Nephron progenitor cell (in vitro differentiated cells): Measurements from ENCODE around the gene VLDLR.
A peak's percentile ranks its signal among the peaks of the same experiment; 100 is the strongest.

ENCODE experiments used
- DNase-seq: peaks from one replicate; pipeline ENCODE4 v3.0.0; 2021
- H3K27ac Mint-ChIP-seq: 2 replicates; pipeline ENCODE4 v1.8.0; 2021; ENCODE audit warnings: mild to moderate bottlenecking, moderate library complexity, mixed read lengths
- H3K27me3 Mint-ChIP-seq: 2 replicates; pipeline ENCODE4 v1.8.0; 2021; ENCODE audit warnings: mild to moderate bottlenecking, low read depth, mixed read lengths; ENCODE audit not compliant: poor library complexity
- H3K36me3 Mint-ChIP-seq: 2 replicates; pipeline ENCODE4 v1.8.0; 2021; ENCODE audit warnings: low read depth, mixed read lengths
- H3K4me1 Mint-ChIP-seq: 2 replicates; pipeline ENCODE4 v1.8.0; 2021; ENCODE audit warnings: mixed read lengths
- H3K4me3 Mint-ChIP-seq: 2 replicates; pipeline ENCODE4 v1.8.0; 2021; ENCODE audit warnings: mild to moderate bottlenecking, moderate library complexity, mixed read lengths
- H3K9me3 Mint-ChIP-seq: 2 replicates; pipeline ENCODE4 v1.8.0; 2021; ENCODE audit warnings: mild to moderate bottlenecking, moderate library complexity, mixed read lengths
- TF ChIP-seq, protein P1 (sequence below): fragments of 200-600 bp; sonication (generic); IDR thresholded peaks from 2 replicates; pipeline ENCODE4 v1.5.0; 2021; ENCODE audit warnings: antibody characterized with exemption

The VLDLR gene

DNA sequence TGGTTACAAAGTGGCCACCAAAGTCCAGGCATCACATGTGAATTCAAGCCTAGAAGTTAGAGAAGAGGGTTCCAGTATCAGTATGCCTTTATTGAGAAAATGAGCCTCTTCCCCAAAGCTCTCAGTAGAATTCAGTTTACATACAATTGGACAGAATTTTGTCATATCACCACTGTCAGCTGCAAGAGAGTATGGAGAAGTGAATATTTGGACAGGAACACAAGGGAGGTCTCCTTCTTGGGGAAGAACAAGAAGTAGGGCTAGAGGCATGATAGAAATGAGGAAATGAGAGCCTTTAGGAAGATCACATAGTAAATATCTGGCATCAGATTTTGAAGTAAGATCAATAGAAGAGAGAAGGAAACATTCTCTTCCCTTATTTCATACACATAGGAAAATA, 27.8 kb upstream of the VLDLR start:
- Mint-ChIP-seq H3K27me3 (no peaks in the 10 kb centered on the region), H3K4me1 (peaks cover 8% of the 10 kb centered on the region), H3K4me3 (no peak overlapping the region)

DNA sequence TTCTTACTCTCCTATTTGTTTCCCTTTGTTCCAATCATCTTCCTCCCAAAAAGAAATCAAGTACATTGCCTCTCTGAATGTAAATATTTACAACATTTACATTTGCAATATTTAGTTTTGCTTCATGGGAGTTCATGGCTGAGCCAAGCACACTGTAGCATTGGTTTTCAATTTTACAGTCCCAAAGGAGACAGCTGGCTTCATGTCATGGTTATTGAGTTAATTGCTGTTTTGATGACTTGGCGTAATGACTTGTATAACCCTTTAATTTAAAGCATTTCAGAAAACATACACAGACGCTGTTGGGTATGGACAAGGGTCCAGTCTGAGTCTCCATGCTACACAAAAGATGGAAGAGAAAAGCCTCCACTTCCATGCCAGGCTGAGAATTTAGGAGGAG, 25.6 kb upstream of the VLDLR start:
- no peak for DNase-seq
- Mint-ChIP-seq H3K4me1 (peaks cover 8% of the 10 kb centered on the region), H3K9me3 (peaks cover 12% of the 10 kb centered on the region), H3K4me3 (no peak overlapping the region), H3K27ac (no peak overlapping the region), H3K27me3 (no peaks in the 10 kb centered on the region), H3K36me3 (peaks cover 6% of the 10 kb centered on the region)
- TF ChIP-seq, protein P1, sequence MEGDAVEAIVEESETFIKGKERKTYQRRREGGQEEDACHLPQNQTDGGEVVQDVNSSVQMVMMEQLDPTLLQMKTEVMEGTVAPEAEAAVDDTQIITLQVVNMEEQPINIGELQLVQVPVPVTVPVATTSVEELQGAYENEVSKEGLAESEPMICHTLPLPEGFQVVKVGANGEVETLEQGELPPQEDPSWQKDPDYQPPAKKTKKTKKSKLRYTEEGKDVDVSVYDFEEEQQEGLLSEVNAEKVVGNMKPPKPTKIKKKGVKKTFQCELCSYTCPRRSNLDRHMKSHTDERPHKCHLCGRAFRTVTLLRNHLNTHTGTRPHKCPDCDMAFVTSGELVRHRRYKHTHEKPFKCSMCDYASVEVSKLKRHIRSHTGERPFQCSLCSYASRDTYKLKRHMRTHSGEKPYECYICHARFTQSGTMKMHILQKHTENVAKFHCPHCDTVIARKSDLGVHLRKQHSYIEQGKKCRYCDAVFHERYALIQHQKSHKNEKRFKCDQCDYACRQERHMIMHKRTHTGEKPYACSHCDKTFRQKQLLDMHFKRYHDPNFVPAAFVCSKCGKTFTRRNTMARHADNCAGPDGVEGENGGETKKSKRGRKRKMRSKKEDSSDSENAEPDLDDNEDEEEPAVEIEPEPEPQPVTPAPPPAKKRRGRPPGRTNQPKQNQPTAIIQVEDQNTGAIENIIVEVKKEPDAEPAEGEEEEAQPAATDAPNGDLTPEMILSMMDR, result no peak

More for the DNA sequence above, 27.8 kb upstream of the VLDLR start:
- Mint-ChIP-seq H3K27ac (no peak overlapping the region), H3K36me3 (peaks cover 6% of the 10 kb centered on the region), H3K9me3 (peaks cover 12% of the 10 kb centered on the region)
- DNase-seq, result no peak
- TF ChIP-seq, protein P1, result no peak

DNA sequence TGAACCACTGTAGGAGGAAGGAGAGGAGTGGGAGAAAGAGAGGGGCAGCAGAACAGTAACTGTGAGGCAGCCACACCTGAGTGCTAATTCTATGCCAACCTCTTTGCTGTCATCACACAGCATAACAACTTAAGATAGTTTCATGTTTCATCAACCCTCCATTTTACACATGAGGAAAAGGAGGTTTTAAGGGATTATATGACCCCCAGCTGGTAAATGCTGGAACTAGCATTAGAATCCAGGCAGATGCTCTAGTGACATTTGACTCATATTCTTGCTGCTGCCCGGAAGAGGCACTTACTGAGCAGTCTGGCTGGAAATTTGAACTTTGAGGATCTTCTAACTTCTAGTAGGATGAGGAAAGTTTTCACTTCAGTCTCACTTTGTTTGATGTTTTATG, 24.1 kb upstream of the VLDLR start:
- H3K36me3 Mint-ChIP-seq, result peaks cover 6% of the 10 kb centered on the region
- no peak for DNase-seq
- H3K27me3 Mint-ChIP-seq, result no peaks in the 10 kb centered on the region
- H3K4me1 Mint-ChIP-seq, result peaks cover 8% of the 10 kb centered on the region
- TF ChIP-seq, protein P1, result no peak
- H3K27ac Mint-ChIP-seq, result peak overlapping the region; percentile 70
- H3K9me3 Mint-ChIP-seq, result peaks cover 7% of the 10 kb centered on the region
- H3K4me3 Mint-ChIP-seq, result no peak overlapping the region

DNA sequence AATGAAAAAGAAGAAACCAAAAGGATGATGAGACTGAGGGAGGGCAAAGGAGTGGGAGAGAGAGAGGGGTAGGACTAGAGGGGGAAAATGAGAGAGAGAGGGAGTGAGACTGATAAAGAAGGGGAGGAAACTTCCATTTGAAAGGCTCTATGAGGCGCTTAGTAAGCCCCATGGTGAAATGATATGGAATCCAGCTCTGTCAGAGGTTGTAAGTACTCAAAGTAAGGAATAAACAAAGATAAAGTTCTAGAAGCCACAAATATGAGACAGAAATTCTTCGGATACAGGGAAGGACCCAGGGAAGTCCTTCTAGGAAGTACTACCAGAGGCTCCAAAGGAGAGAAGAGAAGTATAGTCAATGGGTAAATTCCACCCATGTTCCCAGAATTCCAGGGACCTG, 21.7 kb upstream of the VLDLR start:
- H3K4me1 Mint-ChIP-seq, result peaks cover 8% of the 10 kb centered on the region
- H3K27me3 Mint-ChIP-seq, result no peaks in the 10 kb centered on the region
- no peak overlapping the region for H3K4me3 Mint-ChIP-seq
- TF ChIP-seq, protein P1, result no peak
- H3K9me3 Mint-ChIP-seq, result no peaks in the 10 kb centered on the region
- no peak for DNase-seq
- no peak overlapping the region for H3K27ac Mint-ChIP-seq
- H3K36me3 Mint-ChIP-seq, result no peaks in the 10 kb centered on the region

DNA sequence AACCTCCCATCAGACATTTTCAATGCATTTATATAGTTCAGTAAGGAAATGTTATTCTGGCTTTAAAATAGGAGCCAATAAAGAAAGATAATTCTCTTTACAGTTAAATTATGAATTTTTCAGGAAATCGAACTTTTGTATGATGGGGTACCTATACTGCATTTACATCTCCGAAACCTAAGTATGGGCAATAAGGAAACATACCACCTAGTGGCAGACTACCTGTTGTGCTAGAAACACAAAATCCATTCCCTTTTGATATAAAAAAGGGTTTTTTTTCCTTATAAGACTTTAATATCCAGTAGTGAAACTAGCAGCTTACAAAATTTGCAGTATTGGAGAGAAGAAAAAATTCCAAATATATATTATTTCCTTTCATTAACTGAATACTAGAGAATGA, 21.3 kb upstream of the VLDLR start:
- no peaks in the 10 kb centered on the region for H3K9me3 Mint-ChIP-seq
- H3K27ac Mint-ChIP-seq, result no peak overlapping the region
- H3K4me3 Mint-ChIP-seq, result no peak overlapping the region
- TF ChIP-seq, protein P1, result no peak
- DNase-seq, result no peak
- no peaks in the 10 kb centered on the region for H3K27me3 Mint-ChIP-seq
- no peaks in the 10 kb centered on the region for H3K36me3 Mint-ChIP-seq
- H3K4me1 Mint-ChIP-seq, result peaks cover 8% of the 10 kb centered on the region

DNA sequence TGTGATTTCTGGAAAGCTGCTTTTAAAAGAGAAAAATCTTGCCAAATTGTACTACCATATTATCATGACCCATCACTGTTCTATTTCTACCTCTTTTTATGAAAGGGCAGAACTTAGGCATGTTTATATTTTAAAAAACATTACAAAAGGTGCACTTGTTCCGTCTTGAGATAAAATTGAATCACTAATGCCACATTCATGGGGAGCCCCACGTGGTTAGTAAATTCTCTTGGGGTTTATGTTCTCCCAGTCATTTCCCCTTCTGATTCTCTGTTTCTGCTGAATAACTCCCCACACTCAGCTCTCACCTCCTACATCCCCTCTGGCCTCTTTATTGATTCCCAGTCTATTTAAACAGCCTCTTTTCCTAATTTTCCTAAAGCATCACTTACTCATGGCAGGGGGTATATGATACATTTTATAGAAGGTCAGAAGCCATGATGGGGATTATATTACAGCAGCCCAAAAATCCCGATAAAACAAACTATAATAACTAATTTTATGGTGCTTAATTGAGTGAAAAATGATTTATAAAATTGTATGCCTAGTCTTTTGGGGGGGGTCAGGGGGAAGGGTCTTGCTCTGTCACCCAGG, 19.7 kb upstream of the VLDLR start:
- Mint-ChIP-seq H3K9me3 (no peaks in the 10 kb centered on the region), H3K36me3 (no peaks in the 10 kb centered on the region), H3K4me3 (no peak overlapping the region), H3K27ac (no peak overlapping the region), H3K4me1 (peaks cover 8% of the 10 kb centered on the region), H3K27me3 (no peaks in the 10 kb centered on the region)
- TF ChIP-seq, protein P1, result no peak
- DNase-seq, result no peak
